IMR-90 (cell line): ENCODE measurements around the gene CFAP91.

Experiments
- BHLHE40 ChIP-seq: fragments of 150-350 bp; IDR thresholded peaks from 2 replicates; pipeline ENCODE4 v1.6.1; 2016; ENCODE audit warnings: mild to moderate bottlenecking, low read depth, low read length
- CEBPB ChIP-seq: IDR thresholded peaks from 2 replicates; pipeline ENCODE4 v1.6.1; 2012; ENCODE audit warnings: low read depth, low read length, improper control_type of control experiment
- CTCF ChIP-seq: conservative IDR thresholded peaks from 2 replicates; pipeline ENCODE4 v1.5.1; 2012; ENCODE audit warnings: mild to moderate bottlenecking, low read depth, low read length, improper control_type of control experiment
- ELK1 ChIP-seq: fragments of 150-350 bp; IDR thresholded peaks from 2 replicates; pipeline ENCODE4 v1.6.1; 2016; ENCODE audit warnings: low read depth, mild to moderate bottlenecking, low read length, moderate library complexity, borderline replicate concordance
- FOS ChIP-seq: fragments of 150-350 bp; IDR thresholded peaks from 2 replicates; pipeline ENCODE4 v1.6.1; 2016; ENCODE audit warnings: low read depth, low read length
- MAFK ChIP-seq: IDR thresholded peaks from 2 replicates; pipeline ENCODE4 v1.6.1; 2012; ENCODE audit warnings: low read depth, low read length, improper control_type of control experiment
- MAZ ChIP-seq: IDR thresholded peaks from 2 replicates; pipeline ENCODE4 v1.6.1; 2012; ENCODE audit warnings: low read depth, mild to moderate bottlenecking, low read length, improper control_type of control experiment, moderate library complexity, borderline replicate concordance
- NFE2L2 ChIP-seq: fragments of 150-350 bp; IDR thresholded peaks from 2 replicates; pipeline ENCODE4 v1.6.1; 2016; ENCODE audit warnings: low read depth, mild to moderate bottlenecking, low read length
- POLR2A ChIP-seq: IDR thresholded peaks from 2 replicates; pipeline ENCODE4 v1.6.1; 2012; ENCODE audit warnings: mild to moderate bottlenecking, low read depth, low read length
- RAD21 ChIP-seq: IDR thresholded peaks from 2 replicates; pipeline ENCODE4 v1.6.1; 2012; ENCODE audit warnings: low read length, improper control_type of control experiment
- RCOR1 ChIP-seq: IDR thresholded peaks from 2 replicates; pipeline ENCODE4 v1.6.1; 2012; ENCODE audit warnings: mild to moderate bottlenecking, low read length, improper control_type of control experiment; ENCODE audit not compliant: insufficient replicate concordance
- RFX5 ChIP-seq: IDR thresholded peaks from 2 replicates; pipeline ENCODE4 v1.8.0; 2012; ENCODE audit warnings: low read depth, mild to moderate bottlenecking, low read length, moderate library complexity
- SMC3 ChIP-seq: fragments of 150-350 bp; IDR thresholded peaks from 2 replicates; pipeline ENCODE4 v1.6.1; 2016; ENCODE audit warnings: low read depth, mild to moderate bottlenecking, antibody characterized with exemption, low read length, moderate library complexity
- USF2 ChIP-seq: fragments of 150-350 bp; IDR thresholded peaks from 2 replicates; pipeline ENCODE4 v1.6.1; 2017; ENCODE audit warnings: mild to moderate bottlenecking, antibody characterized with exemption, low read length, low read depth

- no peak for TF ChIP-seq CEBPB
- no peak for TF ChIP-seq CTCF
- TF ChIP-seq MAFK: no peak
- no peak for TF ChIP-seq RAD21
- no peak for TF ChIP-seq RFX5
- no peak for TF ChIP-seq USF2
- TF ChIP-seq POLR2A: no peak
- TF ChIP-seq ELK1: no peak
- no peak for TF ChIP-seq NFE2L2
- TF ChIP-seq BHLHE40: no peak
- no peak for TF ChIP-seq SMC3
- no peak for TF ChIP-seq MAZ
- no peak for TF ChIP-seq FOS
- no peak for TF ChIP-seq RCOR1
These were observed 22.9 kb upstream of the CFAP91 start for GRCh38 chr3:119679874-119680273.
